Globus pallidus (tissue), 1 donor: ENCODE results near the gene DRG1.
"Not testable (repeated sequence)": the region's sequence is repeated elsewhere in the genome, so short reads cannot be mapped to it uniquely, and the experiment has no call there.

Experiments used
- DNase-seq: peaks from one replicate; pipeline ENCODE4 v3.0.0-alpha.2; 2015; ENCODE audit warnings: low spot score

Gene DRG1

GRCh38 chr22:31442768-31443489 lies 43.5 kb downstream of the DRG1 start:
- no peak for DNase-seq

GRCh38 chr22:31443516-31443915 lies 44.1 kb downstream of the DRG1 start:
- no peak for DNase-seq

GRCh38 chr22:31445642-31446041 lies 46.2 kb downstream of the DRG1 start:
- no peak for DNase-seq

GRCh38 chr22:31446208-31446607 lies 46.8 kb downstream of the DRG1 start:
- no peak for DNase-seq

GRCh38 chr22:31446767-31447166 lies 47.4 kb downstream of the DRG1 start:
- DNase-seq = no peak

GRCh38 chr22:31447337-31447736 lies 47.9 kb downstream of the DRG1 start:
- DNase-seq = no peak

- DNase-seq = no peak
Measured at GRCh38 chr22:31448382-31448781, 49.0 kb downstream of the DRG1 start.

DNA sequence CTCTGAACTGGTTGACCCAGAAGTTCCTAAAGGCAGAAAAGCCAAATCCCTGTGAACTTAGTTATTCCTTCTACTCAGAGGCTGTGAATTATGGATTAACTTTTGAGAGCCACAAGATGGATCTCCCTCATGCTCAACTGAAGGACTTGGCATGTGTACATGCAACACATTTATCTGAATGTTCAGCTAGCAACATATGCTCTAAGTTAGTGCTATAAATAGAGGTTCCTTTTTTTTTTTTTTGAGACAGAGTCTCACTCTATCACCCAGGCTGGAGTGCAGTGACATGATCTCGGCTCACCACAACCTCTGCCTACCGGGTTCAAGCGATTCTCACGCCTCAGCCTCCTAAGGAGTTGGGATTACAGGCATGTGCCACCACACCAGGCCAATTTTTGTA lies 50.1 kb downstream of the DRG1 start:
- no peak for DNase-seq

DNA sequence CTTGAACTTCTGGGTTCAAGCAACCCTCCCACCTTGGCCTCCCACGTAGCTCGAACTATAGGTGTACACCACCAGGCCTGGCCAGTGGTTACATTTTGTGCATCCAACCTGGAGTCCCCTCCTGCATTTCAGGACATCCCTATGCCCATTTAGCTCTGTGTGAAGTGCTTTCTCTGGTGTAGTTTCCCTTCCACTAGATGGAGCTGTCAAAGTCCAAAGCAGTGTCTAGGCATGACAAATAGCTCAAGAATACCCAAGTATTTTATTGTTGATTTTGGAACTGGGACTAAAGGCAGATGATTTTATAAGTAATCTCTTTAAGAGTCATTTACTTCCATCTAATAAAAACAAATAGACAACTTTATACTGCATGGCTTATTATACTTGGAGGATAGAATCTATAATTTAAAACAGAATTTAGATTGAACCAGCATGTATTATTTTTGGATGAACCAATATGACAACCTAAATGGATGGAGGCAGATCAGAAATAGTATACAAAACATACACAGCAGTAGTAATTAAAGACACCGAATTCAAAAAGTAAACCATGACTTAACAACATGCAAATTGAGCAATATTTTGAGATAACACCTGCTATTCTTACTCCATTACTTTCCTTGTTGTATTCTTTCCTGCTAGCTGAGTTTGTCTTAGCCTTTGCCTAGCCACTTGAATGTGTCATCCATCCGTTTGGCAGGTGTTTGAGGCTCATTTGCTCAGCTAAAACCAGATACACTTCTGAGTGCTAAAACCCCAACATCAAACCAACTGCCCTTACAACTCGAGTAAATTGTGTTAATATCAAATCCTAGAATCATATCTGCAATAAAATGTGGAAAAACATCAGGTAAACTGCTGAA lies 52.5 kb downstream of the DRG1 start:
- no peak for DNase-seq

GRCh38 chr22:31461699-31462098 lies 62.3 kb downstream of the DRG1 start:
- no peak for DNase-seq

DNA sequence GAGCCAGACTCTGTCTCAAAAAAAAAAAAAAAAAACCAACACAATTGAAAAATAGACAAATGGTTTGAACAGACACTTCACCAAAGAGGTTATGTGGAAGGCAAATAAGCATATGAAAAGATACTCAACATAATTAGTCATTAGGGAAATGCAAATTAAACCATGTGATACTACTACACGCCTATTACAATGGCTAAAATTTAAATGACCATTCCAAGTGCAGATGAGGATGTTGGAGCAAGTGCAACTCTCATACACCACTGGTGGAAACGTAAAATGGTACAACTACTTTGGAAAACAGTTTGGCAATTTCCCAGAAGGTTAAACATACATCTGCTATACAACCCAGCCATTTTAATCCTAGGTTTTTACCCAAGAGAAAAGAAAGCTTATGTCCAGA lies 65.9 kb downstream of the DRG1 start:
- no peak for DNase-seq

GRCh38 chr22:31474743-31475142 lies 75.3 kb downstream of the DRG1 start:
- no peak for DNase-seq

- DNase-seq = no peak
Measured at GRCh38 chr22:31475800-31476199, 76.4 kb downstream of the DRG1 start.

DNA sequence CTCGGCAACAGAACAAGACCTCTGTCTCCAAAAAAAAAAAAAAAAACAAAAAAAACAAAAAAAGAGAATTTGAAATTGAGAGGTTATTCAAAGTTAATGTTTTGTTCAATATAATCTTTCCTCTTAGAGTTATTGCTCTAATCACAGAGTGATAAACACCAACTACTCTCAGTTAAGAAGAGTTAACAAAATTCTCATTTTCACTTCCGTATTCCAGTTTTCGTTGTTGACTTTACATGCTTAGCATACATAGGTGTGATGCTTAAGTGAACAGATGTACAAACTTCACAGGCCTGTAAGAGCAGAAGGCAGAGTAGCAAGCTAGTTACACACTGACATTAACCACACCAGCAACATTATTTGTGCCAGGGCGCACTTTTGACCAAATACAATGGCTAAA lies 77.9 kb downstream of the DRG1 start:
- no peak for DNase-seq

- DNase-seq = no peak
Measured at GRCh38 chr22:31481129-31481528, 81.7 kb downstream of the DRG1 start.

DNA sequence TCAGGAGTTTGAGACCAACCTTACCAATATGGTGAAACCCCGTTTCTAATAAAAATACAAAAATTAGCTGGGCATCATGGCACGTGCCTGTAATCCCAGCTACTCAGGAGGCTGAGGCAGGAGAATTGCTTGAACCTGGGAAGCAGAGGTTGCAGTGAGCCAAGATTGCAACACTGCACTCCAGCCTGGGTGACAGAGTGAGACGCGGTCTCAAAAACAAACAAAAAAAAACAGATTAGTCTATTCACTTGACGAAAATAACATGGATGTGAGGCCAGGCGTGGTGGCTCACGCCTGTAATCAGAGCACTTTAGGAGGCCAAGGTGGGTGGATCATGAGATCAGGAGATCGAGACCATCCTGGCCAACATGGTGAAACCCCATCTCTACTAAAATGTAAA lies 83.1 kb downstream of the DRG1 start:
- not testable (repeated sequence) for DNase-seq
